Endodermal cell (in vitro differentiated cells): Measurements from ENCODE around the gene AP3S1. TPM values are rescaled to one million over a fixed set of nuclear protein-coding genes. Genes with fewer than 3 reads are reported as not detected.

ENCODE experiments used
- DNase-seq: peaks from one replicate; pipeline ENCODE4 v3.0.0-alpha.2; 2017
- H3K27ac ChIP-seq: 2 replicates; pipeline ENCODE4 v1.5.1; 2013; ENCODE audit warnings: mild to moderate bottlenecking, low read depth, low read length, moderate library complexity
- H3K27me3 ChIP-seq: 2 replicates; pipeline ENCODE4 v1.6.1; 2013; ENCODE audit warnings: mild to moderate bottlenecking, low read length, moderate library complexity; ENCODE audit not compliant: insufficient read depth, control insufficient read depth, poor library complexity, severe bottlenecking
- H3K36me3 ChIP-seq: 2 replicates; pipeline ENCODE4 v1.7.0; 2013; ENCODE audit warnings: mild to moderate bottlenecking, low read length, moderate library complexity; ENCODE audit not compliant: control insufficient read depth, insufficient read depth
- H3K4me1 ChIP-seq: one replicate; pipeline ENCODE4 v1.7.0; 2013; ENCODE audit warnings: low read length; ENCODE audit not compliant: control insufficient read depth, insufficient read depth
- H3K4me3 ChIP-seq: 2 replicates; pipeline ENCODE4 v1.5.1; 2013; ENCODE audit warnings: mild to moderate bottlenecking, low read length, moderate library complexity
- H3K9ac ChIP-seq: 2 replicates; pipeline ENCODE4 v1.6.1; 2013; ENCODE audit warnings: mild to moderate bottlenecking, low read length, moderate library complexity; ENCODE audit not compliant: poor library complexity, severe bottlenecking; ENCODE audit errors: extremely low read depth
- H3K9me3 ChIP-seq: 2 replicates; pipeline ENCODE4 v1.6.1; 2013; ENCODE audit warnings: mild to moderate bottlenecking, low read length, moderate library complexity; ENCODE audit not compliant: control insufficient read depth
- H3K27ac Mint-ChIP-seq: 2 replicates; pipeline ENCODE4 v1.8.0; 2020; ENCODE audit warnings: mixed read lengths
- H3K27me3 Mint-ChIP-seq: 2 replicates; pipeline ENCODE4 v1.8.0; 2021; ENCODE audit warnings: mild to moderate bottlenecking, mixed read lengths; ENCODE audit not compliant: insufficient read depth
- H3K36me3 Mint-ChIP-seq: 2 replicates; pipeline ENCODE4 v1.8.0; 2020; ENCODE audit warnings: low read depth, mixed read lengths
- H3K4me1 Mint-ChIP-seq: 2 replicates; pipeline ENCODE4 v1.8.0; 2020; ENCODE audit warnings: mixed read lengths
- H3K4me3 Mint-ChIP-seq: 2 replicates; pipeline ENCODE4 v1.8.0; 2020; ENCODE audit warnings: mild to moderate bottlenecking, moderate library complexity, mixed read lengths
- H3K9me3 Mint-ChIP-seq: 2 replicates; pipeline ENCODE4 v1.8.0; 2020; ENCODE audit warnings: mild to moderate bottlenecking, mixed read lengths
- WGBS, 2 experiments: methylation state at CpG; one replicate each; pipeline versions ENCODE4 v1.1.5 to v1.1.7; 2013; ENCODE audit warnings: missing lambda C conversion rate in 2 of 2, mixed read lengths in 1 of 2; ENCODE audit not compliant: insufficient coverage in 1 of 2, insufficient read length in 1 of 2; 5-methylcytosine and 5-hydroxymethylcytosine counted together
- total RNA-seq, 2 donors: library from RNA; stranded (reverse); fragmentation: NEBNext Ultra II Directional in 1 of 2; extraction: Animal tissue kit (Norgen Biotek cat#: 25700) in 1 of 2; gene quantifications; 2 replicates in 1 of 2; 3 replicates in 1 of 2; pipeline ENCODE4 v1.2.1, GENCODE V29; 2021
- TF ChIP-seq, protein P1 (sequence below): fragments of 200-600 bp; sonication (generic); conservative IDR thresholded peaks from 2 replicates; pipeline ENCODE4 v1.5.0; 2021; ENCODE audit warnings: antibody characterized with exemption, mild to moderate bottlenecking

Gene AP3S1
- total RNA-seq, 2 donors from 2014 or later = 51.2 to 75.0 TPM

DNA sequence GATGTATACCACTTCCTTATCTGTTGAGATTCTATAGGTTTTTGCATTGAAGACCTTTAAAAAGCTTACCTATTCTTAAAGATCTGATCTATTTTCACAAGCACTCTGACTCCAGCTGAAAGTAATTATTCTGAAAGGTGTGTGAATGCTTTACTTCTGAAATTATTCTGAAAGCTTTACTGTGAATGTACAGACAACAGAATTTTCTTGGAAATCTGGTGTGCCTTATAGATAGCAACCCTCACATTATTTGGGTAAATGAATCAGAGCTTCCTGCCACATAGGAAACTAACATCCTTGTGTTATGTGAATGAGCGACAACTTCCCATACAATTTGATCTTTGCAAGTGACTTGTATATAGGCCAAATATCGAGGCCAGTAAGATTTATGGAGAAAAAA is 31.8 kb upstream of the AP3S1 start:
- Histone ChIP-seq H3K27me3 (peaks cover 19% of the 10 kb centered on the region), H3K36me3 (peaks cover 3% of the 10 kb centered on the region), H3K4me1 (no peaks in the 10 kb centered on the region), H3K4me3 (no peak overlapping the region), H3K9me3 (no peaks in the 10 kb centered on the region), H3K27ac (no peak overlapping the region), H3K9ac (no peak overlapping the region)
- Mint-ChIP-seq H3K4me1 (peaks cover 10% of the 10 kb centered on the region), H3K9me3 (no peaks in the 10 kb centered on the region), H3K4me3 (no peak overlapping the region), H3K27ac (no peak overlapping the region), H3K27me3 (peaks cover 14% of the 10 kb centered on the region), H3K36me3 (peaks cover 13% of the 10 kb centered on the region)
- DNase-seq = no peak
- TF ChIP-seq, protein P1, sequence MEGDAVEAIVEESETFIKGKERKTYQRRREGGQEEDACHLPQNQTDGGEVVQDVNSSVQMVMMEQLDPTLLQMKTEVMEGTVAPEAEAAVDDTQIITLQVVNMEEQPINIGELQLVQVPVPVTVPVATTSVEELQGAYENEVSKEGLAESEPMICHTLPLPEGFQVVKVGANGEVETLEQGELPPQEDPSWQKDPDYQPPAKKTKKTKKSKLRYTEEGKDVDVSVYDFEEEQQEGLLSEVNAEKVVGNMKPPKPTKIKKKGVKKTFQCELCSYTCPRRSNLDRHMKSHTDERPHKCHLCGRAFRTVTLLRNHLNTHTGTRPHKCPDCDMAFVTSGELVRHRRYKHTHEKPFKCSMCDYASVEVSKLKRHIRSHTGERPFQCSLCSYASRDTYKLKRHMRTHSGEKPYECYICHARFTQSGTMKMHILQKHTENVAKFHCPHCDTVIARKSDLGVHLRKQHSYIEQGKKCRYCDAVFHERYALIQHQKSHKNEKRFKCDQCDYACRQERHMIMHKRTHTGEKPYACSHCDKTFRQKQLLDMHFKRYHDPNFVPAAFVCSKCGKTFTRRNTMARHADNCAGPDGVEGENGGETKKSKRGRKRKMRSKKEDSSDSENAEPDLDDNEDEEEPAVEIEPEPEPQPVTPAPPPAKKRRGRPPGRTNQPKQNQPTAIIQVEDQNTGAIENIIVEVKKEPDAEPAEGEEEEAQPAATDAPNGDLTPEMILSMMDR = no peak
- WGBS, 2 experiments = 92% methylated on average over 1 of the region's 2 CpGs; no CpG with 5 or more reads in 1 of the 2 experiments

DNA sequence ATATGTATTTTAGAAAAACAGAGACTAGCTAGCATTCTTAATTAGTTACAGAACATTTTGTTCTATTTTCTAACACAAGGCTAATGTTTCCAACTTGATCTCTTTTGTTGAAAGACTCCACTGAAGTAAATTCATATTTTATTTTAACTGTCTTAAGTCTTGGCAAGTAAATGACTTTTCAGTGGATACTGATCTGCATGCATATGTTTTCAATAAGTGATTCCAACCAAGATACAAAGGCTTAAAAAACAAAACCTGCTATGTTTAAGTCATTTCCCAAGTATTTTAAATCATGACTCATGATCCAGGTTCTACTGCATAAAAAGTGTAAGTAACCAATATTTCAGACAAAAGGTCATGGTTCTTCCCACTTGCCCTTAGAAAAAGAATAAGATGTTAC is 31.0 kb upstream of the AP3S1 start:
- Histone ChIP-seq H3K27me3 (peaks cover 27% of the 10 kb centered on the region), H3K9me3 (no peaks in the 10 kb centered on the region), H3K4me1 (no peaks in the 10 kb centered on the region), H3K4me3 (no peak overlapping the region), H3K9ac (no peak overlapping the region), H3K36me3 (no peaks in the 10 kb centered on the region), H3K27ac (no peak overlapping the region)
- DNase-seq = no peak
- Mint-ChIP-seq H3K9me3 (no peaks in the 10 kb centered on the region), H3K27ac (no peak overlapping the region), H3K4me1 (peaks cover 16% of the 10 kb centered on the region), H3K27me3 (peaks cover 22% of the 10 kb centered on the region), H3K36me3 (peaks cover 11% of the 10 kb centered on the region), H3K4me3 (no peak overlapping the region)
- TF ChIP-seq, protein P1 = no peak

- Histone ChIP-seq H3K36me3 (no peaks in the 10 kb centered on the region), H3K9me3 (no peaks in the 10 kb centered on the region), H3K27me3 (peaks cover 33% of the 10 kb centered on the region), H3K4me1 (no peaks in the 10 kb centered on the region), H3K27ac (no peak overlapping the region), H3K9ac (no peak overlapping the region), H3K4me3 (no peak overlapping the region)
- TF ChIP-seq, protein P1 = no peak
- DNase-seq = no peak
- no peak overlapping the region for H3K27ac Mint-ChIP-seq
- peaks cover 27% of the 10 kb centered on the region for H3K27me3 Mint-ChIP-seq
- no peaks in the 10 kb centered on the region for H3K9me3 Mint-ChIP-seq
- H3K4me3 Mint-ChIP-seq = no peak overlapping the region
- H3K4me1 Mint-ChIP-seq = peaks cover 14% of the 10 kb centered on the region
- peaks cover 11% of the 10 kb centered on the region for H3K36me3 Mint-ChIP-seq
These were observed 30.3 kb upstream of the AP3S1 start for GRCh38 chr5:115811406-115811805.
